GM21576 (cell line): ENCODE measurements around the gene AVP.
"Not testable (repeated sequence)": the region's sequence is repeated elsewhere in the genome, so short reads cannot be mapped to it uniquely, and the experiment has no call there.

Source experiments
- ATAC-seq: cut with Tn5 transposase; IDR thresholded peaks from one replicate; pipeline ENCODE4 v1.9.1; 2021; ENCODE audit warnings: mild to moderate bottlenecking, moderate library complexity; ENCODE audit not compliant: unreplicated experiment

The AVP gene, protein sequence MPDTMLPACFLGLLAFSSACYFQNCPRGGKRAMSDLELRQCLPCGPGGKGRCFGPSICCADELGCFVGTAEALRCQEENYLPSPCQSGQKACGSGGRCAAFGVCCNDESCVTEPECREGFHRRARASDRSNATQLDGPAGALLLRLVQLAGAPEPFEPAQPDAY

DNA sequence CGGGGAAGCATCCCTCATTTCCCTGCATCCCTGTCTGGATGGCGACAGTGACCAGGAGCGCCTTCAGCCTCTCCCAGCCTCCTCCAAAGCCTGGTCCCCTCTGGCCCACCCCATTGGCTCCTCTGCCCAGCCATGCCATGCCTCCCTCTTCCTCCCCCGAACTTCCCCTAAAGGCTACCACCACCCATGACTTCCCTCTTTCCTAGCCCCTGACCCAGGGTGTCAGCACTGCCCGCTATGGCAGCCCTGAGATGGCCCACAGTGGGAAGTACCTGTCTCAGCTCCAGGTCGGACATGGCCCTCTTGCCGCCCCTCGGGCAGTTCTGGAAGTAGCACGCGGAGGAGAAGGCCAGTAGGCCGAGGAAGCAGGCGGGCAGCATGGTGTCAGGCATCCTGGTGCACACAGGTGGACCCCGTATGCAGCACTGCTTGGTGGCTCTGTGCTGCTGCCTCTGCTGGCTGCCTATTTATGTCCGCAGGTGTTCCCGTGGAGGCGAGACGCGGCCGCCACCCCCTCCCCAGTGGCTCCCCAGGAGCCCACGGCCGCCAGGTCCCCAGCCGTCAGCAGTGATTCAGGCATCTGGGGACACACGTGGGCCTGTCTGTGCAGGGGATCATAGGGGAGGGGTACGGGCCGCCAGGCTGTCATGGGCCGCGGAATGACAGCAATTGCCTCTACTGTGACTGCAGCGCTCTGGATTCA, at the start of gene AVP:
Gene AVP (minus strand): TSS at position 442 of the 703 bp plus-strand sequence. CDS start 50 bp downstream, at position 392.
- no peak for ATAC-seq

DNA sequence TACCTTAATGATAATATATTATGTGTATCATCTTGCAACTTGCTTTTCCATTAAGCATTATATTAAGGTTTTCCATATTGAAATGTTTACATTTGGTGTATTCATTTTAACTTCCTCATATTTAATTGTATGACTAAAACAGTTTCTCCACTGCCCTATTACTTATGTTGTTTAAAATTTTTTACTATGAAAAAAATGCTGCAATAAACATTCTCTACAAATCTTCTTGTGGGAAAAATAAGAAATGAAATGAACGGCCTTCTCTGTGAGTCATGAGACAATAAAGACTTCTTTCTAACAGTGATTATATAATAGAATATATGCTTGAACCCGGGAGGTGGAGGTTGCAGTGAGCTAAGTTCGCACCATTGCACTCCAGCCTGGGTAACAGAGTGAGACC, 49.6 kb upstream of the AVP start:
- no peak for ATAC-seq

DNA sequence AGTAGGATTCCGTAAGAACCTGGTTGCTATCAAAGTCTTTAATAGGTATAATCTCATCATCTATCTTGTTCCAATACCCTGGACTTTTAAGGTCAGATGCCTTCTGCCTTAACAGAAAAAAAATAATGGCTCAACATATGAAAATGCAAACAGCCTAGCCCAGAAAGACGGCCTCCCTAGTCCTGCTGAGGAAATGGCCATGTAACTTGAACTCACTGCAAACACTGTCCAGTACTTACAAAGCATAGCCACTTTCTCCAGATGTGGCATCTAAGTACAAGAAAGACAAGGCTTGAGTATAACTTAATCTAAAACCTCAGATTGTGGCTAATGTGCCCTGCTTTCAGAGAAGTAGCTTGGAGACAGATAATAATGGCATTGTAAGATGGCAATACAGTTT, 48.6 kb upstream of the AVP start:
- ATAC-seq, result no peak

DNA sequence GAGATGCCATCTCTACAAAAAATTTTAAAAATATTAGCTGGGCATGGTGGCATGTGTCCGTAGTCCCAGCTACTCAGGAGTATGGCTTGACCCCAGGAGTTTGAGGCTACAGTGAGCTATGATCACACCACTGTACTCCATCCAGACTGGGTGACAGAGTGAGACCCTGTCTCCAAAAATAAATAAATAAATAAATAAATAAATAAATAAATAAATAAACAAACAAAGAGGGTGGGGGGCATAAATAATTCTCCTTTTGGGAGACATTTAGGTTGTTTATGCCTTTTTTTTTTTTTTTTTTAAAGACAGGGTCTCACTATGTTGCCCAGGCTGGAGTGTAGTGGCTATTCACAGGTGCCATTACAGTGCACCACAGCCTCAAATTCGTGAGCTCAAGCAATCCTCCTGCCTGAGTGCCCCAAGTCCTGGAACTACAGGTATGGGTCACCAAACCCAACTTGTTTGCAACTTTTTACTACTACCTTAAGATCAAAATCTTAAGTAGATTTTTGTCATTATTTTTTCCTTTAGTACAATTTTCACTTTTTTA, 45.6 kb upstream of the AVP start:
- ATAC-seq, result no peak

DNA sequence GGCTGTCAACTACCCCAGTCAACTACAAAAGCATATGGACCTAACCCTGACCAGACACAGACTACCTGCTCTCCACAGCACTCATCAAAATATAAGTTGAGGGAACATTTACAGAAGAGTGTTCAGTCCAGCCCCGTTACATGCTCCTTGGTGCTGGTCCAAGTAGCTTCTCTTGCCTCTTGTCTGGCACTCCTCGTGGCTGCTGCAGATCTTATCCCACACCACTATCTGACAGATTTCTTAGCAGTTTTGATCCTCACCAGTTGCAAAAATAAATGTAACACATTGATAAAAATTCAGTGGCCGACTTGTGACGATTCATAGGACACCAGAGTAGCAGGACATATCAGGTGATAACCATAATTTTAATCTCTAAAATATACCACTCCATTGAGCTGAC, 44.6 kb upstream of the AVP start:
- ATAC-seq, result no peak

DNA sequence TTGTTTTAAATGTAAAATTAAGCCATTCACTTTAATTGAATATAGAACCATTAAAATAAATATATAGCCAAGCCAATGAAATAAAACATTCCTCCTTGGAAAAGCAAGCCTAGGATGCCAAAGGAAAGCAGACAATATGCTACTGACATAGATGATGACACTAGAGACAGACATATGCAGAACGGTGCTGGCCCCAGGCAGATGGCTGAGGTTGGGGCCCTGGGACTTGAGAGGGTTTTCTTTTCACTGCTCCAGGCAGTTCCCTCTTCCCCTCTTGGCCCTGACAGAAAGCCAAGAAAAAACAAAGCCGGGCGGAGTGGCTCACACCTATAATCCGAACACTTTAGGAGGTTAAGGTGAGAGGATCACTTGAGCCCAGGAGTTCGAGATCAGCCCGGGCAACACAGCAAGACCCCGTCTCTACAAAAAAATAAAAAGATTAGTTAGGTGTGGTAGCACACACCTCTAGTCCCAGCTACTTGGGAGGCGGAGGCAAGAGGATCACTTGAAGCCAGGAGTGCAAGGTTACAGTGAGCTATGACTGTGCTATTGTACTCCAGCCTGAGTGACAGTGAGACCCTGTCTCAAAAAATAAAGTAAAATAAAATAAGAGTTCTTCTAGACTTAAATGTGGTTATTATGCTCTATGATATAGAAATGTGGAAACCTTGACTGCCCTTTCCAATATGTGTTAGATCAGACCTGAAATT, 43.9 kb upstream of the AVP start:
- ATAC-seq, result no peak

DNA sequence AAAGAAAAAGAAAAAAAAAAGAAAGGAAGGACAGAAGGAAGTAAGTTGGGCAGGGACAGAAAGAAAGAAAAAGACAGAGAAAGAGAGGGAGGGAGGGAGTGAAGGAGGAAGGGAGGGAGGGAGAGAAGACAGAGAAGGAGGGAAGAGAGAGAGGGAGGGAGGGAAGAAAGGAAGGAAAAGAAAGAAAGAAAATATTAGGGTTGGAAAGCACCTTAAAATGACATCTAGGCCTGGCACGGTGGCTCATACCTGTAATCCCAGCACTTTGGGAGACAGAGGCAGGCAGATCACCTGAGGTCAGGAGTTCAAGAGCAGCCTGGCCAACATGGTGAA, 42.0 kb upstream of the AVP start:
- no peak for ATAC-seq

DNA sequence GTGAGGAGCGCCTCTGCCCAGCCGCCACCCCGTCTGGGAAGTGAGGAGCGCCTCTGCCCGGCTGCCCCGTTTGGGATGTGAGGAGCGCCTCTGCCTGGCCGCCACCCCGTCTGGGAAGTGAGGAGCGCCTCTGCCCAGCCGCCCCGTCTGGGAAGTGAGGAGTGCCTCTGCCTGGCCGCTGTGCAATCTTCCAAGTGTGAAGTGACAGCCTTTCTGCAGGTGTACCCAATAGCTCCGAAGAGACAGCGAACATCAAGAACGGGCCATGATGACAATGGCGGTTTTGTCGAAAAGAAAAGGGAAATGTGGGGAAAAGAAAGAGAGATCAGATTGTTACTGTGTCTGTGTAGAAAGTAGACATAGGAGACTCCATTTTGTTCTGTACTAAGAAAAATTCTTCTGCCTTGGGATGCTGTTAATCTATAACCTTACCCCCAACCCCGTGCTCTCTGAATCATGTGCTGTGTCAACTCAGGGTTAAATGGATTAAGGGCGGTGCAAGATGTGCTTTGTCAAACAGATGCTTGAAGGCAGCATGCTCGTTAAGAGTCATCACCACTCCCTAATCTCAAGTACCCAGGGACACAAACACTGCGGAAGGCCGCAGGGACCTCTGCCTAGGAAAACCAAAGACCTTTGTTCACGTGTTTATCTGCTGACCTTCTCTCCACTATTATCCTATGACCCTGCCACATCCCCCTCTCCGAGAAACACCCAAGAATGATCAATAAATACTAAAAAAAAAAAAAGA, 41.4 kb upstream of the AVP start:
- ATAC-seq, result not testable (repeated sequence)

DNA sequence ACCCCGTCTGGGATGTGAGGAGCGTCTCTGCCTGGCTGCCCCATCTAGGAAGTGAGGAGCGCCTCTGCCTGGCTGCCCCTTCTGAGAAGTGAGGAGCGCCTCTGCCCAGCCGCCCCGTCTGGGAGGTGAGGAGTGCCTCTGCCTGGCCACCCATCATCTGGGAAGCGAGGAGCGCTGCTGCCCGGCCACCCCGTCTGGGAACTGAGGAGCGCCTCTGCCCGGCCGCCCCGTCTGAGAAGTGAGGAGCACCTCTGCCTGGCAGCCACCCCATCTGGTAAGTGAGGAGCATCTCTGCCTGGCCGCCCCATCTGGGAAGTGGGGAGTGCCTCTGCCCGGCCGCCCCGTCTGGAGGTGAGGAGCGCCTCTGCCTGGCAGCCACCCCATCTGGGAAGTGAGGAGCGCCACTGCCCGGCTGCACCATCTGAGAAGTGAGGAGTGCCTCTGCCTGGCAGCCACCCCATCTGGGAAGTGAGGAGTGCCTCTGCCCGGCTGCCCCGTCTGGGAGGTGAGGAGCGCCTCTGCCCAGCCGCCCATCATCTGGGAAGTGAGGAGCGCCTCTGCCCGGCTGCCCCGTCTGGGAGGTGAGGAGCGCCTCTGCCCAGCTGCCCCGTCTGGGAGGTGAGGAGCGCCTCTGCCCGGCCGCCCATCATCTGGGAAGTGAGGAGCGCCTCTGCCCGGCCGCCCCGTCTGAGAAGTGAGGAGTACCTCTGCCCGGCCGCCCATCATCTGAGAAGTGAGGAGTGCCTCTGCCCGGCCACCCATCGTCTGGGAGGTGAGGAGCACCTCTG, 40.4 kb upstream of the AVP start:
- ATAC-seq, result not testable (repeated sequence)

DNA sequence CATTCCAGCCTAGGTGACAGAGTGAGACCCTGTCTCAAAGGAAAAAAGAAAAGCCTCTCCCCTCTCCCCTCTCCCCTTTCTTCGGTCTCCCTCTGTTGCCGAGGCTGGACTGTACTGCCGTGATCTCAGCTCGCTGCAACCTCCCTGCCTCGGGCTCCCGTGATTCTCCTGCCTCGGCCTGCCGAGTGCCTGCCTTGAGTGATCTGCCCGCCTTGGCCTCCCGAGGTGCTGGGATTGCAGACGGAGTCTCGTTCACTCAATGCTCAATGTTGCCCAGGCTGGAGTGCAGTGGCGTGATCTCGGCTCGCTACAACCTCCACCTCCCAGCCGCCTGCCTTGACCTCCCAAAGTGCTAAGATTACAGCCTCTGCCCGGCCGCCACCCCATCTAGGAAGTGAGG, 39.6 kb upstream of the AVP start:
- ATAC-seq, result not testable (repeated sequence)

DNA sequence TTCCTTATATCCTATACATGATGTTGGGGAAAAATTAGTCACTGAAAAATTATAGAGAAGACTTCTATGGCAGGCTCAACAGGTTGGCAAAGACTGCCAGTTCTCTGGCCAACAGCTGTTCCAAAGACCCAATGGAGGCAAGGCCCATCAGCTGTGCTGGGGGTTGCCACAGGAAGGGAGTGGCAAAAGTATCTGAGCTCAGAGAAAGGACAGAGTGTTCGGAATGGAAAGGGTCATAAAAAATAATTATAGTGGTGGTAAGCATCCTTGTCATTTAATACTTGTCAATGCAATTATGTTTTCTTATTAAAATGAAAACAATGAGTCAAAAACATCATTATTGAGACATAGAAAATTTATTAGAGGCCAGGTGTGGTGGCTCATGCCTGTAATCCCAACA, 39.0 kb upstream of the AVP start:
- no peak for ATAC-seq

DNA sequence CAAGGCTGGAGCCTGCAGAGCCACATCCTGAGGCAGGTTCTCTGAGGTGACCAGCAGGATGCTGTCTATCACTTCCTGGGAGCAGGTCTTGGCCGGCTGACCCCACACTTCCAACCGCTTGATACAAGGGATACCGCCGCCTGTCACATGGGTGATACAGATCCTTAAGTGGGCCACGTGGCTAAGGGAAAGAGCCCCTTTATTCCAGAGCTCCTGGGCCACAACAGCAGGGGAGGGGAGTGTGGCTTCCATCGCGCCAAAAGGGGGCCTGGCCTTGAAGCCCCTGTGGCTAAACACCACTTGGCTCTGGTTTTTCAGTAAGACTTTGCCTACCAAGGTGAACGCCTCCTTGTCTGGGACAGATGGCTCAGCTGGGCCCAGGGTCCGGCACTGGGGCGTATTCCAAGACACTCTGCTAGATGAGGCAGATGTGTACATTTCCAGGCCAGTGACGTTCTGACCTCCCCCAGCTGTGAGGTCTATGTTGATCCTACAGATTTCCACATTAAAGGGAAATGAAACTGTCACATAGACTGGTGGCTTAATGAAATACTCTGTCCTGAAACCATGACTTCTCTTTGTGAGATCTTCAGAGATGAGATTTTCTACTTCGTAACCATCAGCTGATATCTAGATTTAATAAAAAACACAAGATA, 37.6 kb upstream of the AVP start:
- ATAC-seq, result no peak

DNA sequence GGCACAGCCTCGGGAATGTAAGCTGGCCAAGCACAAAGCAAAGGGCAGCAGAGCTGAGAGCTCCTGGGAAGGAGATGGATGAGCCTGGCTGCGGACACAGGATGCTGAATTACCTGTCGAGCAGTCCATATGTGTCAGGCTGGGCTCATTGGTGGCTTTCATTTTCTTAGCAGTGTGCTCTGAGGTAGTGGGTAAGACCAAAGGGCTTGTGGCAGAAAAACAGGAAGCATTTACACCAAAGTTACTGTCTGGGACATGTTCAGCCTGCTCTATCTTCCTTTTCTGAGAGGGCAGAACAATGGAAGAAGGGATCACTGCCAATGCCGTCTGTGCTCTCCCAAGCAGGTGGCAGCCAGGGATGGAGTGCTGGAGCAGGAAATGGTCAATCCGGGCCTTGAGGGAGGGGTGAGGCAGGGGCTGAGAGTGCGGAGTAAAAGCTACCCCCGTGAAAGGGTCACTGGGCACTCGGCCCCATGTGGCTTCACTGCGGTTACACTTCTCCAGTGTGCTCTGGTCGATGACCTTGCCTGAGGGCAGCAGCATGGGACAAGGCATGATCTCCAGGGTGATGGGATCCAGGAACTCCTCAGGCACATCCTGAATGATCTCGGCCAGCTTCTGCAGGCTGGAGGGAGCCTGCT, 36.9 kb upstream of the AVP start:
- ATAC-seq, result no peak

DNA sequence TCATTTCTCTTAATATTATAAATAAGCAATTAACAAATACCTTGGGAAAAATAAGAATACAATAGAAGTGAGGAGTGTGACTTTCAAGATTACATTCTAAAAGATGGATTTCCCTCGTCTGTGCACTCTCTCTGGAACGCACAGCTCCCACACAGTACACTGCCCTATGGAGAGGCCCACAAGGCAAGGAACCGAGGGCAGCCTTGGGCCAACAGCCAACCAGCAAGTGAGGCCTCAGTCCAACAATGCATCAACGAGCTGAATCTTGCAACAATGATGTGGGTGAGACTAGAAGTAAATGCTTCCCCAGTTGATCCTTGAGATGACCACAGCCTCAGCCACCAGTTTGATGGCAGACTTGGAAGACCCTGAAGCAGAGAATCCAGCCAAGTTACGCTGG, 34.5 kb upstream of the AVP start:
- ATAC-seq, result no peak

DNA sequence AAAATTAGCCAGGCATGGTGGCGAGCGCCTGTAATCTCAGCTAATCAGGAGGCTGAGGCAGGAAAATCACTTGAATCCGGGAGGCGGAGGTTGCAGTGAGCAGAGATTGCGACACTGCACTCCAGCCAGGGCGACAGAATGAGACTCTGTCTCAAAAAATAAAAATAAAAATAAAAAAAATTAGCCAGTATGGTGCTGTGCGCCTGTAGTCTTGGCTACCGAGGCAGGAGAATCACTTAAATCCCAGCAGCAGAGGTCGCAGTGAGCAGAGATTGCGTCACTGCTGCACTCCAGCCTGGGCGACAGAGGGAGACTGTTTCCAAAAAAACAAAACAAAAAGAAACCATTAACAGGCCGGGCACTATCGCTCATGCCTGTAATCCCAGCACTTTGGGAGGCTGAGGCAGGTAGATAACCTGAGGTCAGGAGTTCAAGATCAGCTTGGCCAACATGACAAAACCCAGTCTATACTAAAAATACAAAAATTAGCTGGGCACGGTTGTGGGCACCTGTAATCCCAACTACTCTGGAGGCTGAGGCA, 33.4 kb upstream of the AVP start:
- ATAC-seq, result not testable (repeated sequence)

DNA sequence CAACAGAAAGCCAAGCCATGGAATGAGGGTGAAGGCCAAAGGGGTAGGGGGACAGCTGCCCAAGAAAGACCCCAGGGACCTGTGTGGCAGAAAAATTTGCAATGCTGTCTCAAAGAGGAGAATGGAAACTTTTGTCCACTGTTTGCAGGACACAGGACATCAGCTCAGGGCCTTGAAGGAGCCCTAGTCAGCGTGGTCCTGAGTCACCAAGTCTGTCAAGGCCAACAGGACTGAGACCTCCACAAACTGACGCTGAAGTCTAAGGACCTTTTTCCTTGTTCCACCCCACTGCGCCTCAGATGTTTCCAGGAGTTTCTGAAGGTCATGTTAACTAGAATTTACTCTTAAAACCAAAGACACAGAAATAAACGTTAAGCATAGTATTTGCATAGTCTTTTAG, 31.8 kb upstream of the AVP start:
- no peak for ATAC-seq

DNA sequence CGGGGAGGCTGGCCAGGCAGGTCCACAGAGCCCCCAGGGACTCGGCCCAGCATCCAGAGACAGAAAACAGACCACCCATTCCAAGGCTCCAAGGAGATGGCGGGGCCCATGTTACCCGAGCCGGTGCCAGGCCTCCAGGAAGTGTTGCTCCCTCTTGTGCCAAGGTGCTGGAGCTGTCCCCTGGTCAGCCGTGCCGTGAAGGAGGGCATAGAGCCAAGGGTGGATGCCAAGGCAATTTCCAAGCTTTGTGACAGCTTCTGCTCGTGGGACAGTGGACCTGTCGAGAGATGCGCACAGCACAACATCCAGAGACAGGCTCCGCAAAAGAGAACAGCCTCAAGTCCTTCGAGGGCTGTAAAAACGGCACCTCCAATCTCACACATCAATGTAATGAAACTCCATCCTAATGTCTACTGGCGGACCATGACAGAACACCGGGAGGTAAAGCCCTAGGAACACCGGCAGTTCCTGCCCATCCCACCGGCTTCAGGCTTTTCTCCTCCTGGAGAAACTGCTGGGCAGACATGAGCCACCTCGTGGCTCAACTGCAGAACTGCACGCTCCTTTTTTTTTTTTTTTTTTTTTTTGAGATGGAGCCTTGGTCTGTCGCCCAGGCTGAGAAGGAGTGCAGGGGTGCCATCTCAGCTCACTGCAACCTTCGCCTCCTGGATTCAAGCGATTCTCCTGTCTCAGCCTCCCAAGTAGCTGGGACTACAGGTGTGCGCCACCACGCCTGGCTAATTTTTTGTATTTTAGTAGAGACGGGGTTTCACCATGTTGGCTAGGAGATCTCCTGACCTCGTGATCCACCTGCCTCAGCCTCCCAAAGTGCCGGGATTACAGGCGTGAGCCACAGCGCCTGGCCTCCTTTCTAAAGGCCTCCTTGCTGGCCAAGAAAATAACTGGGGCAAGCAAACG, 30.9 kb upstream of the AVP start:
- no peak for ATAC-seq

DNA sequence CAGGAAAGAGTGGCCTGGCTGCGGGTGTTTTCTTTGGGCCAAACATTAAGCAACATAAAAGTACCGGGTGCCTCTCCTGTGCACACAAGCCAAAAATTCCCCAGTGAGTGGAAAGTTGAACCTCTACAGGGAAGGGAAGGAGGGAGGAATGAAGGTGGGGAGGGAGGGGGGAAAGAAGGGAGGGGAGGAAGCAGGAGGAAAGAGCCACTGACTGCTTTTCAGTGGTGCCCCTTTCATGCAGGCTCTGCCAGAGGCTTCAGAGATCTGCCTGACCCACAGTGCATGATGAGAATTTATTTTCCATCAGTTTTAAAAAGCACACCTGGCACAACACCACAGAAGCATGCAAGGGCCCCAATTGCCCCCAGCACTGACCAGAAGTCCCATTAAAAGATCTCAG, 27.5 kb upstream of the AVP start:
- ATAC-seq, result no peak
